Sigmoid colon (tissue), 4 donors: ENCODE results near the gene FUBP1.

Source experiments
- EP300 ChIP-seq, 4 donors: sonication (generic); formaldehyde crosslinking; IDR thresholded peaks; one replicate each; pipeline ENCODE4 v1.6.1; 2017; ENCODE audit warnings: antibody characterized with exemption in 4 of 4
- POLR2AphosphoS5 ChIP-seq, 4 donors: sonication (generic); formaldehyde crosslinking; IDR thresholded peaks; one replicate each; pipeline ENCODE4 v1.6.1; 2017; ENCODE audit warnings: antibody characterized with exemption in 4 of 4
- TF ChIP-seq, protein P1 (sequence below), 4 experiments: fragments of 450-650 bp in 3 of 4; fragments of 200-600 bp in 1 of 4; IDR thresholded peaks; one replicate each; pipeline ENCODE4 v1.5.1; 2016 to 2019; ENCODE audit warnings: antibody characterized with exemption in 4 of 4, mild to moderate bottlenecking in 3 of 4, moderate library complexity in 2 of 4

DNA sequence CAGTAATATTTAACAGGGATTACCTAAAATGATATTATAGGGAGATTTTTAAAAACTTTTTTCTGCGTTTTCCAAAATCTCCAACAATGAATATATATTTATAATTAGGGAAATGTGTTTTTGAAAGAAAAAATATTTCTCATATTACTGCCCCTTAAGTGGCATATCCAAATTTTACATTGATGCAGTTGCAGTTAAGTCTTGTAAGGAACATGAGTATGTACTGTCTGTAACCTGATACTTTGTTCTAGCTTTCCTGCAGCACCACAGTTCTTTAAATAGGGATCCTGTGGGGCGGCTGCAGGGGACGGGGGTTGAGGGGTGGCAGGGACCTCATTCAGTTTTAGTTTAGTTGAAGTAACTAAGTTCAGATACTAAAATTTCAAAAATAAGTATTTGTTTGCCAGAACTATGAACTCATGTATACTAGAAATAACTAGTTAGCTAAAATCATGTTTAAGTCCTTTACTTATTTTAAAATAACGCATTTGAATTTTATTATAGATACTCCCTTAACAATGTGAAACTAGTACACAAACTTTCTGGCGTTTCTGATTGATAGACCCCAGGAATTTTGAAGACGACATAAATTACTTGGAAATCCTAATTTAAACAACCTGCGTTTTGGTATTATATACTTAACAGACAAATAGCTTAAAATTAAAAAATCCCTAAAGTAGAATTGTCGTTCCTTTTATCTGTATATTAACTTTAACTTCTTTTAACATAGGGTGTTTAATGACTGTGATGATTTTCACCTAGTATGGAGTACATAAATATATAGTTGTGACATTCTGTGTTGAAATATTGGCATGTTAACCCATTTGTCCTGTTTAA lies 25.2 kb upstream of the FUBP1 start:
- TF ChIP-seq, protein P1, sequence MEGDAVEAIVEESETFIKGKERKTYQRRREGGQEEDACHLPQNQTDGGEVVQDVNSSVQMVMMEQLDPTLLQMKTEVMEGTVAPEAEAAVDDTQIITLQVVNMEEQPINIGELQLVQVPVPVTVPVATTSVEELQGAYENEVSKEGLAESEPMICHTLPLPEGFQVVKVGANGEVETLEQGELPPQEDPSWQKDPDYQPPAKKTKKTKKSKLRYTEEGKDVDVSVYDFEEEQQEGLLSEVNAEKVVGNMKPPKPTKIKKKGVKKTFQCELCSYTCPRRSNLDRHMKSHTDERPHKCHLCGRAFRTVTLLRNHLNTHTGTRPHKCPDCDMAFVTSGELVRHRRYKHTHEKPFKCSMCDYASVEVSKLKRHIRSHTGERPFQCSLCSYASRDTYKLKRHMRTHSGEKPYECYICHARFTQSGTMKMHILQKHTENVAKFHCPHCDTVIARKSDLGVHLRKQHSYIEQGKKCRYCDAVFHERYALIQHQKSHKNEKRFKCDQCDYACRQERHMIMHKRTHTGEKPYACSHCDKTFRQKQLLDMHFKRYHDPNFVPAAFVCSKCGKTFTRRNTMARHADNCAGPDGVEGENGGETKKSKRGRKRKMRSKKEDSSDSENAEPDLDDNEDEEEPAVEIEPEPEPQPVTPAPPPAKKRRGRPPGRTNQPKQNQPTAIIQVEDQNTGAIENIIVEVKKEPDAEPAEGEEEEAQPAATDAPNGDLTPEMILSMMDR (IDR thresholded peaks at IDR 0.05): no peak
- TF ChIP-seq POLR2AphosphoS5 (IDR thresholded peaks at IDR 0.05) (peak in 1 of 4 donors; percentile 77), EP300 (IDR thresholded peaks at IDR 0.05) (no peak)
